GM19328 (cell line): Measurements from ENCODE around the gene CAMK1D.
"Not testable (repeated sequence)": the region's sequence is repeated elsewhere in the genome, so short reads cannot be mapped to it uniquely, and the experiment has no call there.

Source experiments
- ATAC-seq: cut with Tn5 transposase; IDR thresholded peaks from one replicate; pipeline ENCODE4 v1.9.1; 2021; ENCODE audit warnings: mild to moderate bottlenecking, moderate library complexity; ENCODE audit not compliant: unreplicated experiment

CAMK1D gene

GRCh38 chr10:12546160-12546802, 196.9 kb downstream of the CAMK1D start:
- ATAC-seq, result not testable (repeated sequence)

DNA sequence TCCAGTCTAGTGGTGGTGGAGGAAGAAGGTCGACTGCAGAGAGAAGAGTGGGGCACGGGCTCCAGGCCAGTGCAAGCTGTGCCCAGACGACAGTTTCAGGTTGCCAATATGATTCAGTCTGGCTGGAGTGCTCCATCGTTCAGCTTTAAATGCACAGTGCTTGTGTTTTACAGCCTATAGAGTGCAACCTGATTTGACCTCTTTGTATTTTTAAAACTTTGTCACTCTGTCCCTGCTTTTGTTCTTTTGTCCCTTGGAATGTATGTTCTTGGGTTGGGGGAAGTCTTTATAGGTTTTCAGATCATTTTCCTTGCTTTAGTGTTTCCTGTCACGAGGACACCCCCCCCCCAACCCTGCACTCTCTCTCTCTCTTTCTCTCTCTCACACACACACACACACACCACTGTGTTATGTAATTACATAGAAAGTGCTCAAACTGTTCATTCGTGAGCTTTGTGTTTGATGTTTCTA, 198.0 kb downstream of the CAMK1D start:
- ATAC-seq, result no peak

DNA sequence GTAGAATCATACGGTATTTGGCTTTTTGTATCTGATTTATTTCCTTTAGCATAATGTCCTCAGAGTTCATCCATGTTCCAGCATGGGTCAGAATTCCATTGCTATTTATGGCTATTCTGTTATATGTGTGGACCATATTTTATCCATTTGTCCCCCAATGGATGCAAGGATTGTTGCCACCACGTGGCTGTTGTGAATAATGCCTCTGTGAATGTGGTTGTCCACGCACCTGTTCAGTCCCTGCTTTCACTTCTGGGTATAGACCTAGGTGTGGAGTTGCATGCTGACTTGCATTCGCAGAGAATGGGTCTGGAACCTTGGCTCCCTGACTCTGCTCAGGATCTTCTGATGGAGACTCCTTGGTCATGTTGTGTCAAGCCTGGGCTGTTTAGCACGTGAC, 199.9 kb downstream of the CAMK1D start:
- no peak for ATAC-seq

DNA sequence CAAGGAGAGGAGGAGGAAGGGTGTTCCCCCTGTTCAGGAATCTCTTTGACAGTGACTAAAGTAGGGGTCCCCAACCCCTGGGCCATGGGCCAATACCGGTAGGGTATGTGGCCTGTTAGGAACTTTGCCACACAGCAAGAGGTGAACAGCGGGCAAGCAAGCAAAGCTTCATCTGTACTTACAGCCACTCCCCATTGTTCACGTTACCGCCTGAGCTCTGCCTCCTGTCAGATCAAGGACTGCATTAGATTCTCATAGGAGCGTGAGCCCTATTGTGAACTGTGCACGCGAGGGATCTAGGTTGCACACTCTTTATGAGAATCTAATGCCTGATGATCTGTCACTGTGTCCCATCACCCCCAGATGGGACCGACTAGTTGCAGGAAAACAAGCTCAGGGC, 201.6 kb downstream of the CAMK1D start:
- no peak for ATAC-seq

- ATAC-seq, result no peak
Measured at GRCh38 chr10:12556039-12556438, 206.7 kb downstream of the CAMK1D start.

DNA sequence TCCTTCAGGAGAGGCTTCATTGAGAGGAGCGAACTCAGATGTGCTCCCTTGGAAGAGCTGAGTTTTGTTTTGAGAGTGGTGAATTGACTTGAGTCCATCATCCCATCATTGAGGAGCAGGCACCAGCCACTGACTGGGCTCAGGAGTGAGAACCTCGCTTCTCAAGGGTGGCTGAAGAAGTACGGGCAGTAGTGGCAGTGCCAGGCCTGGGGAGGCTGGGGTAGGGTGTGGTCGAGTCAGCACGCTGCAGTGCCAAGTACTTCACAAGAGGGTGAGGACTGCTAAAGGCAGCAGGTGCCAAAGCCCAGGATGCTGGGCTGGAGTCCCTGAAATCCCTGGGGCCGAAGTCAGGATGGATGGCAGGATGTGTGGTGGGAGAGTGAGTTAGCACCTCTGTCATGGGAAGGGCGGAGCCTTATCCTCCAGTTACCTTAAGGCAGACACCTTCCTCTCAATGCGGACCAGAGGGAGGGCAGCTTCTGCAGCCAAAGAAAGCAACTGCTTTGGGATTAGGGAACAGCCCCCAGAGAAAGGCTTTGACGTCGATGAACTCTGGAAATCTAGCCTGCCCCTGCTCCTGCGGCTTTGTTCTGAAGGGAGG, 210.3 kb downstream of the CAMK1D start:
- ATAC-seq, result no peak

DNA sequence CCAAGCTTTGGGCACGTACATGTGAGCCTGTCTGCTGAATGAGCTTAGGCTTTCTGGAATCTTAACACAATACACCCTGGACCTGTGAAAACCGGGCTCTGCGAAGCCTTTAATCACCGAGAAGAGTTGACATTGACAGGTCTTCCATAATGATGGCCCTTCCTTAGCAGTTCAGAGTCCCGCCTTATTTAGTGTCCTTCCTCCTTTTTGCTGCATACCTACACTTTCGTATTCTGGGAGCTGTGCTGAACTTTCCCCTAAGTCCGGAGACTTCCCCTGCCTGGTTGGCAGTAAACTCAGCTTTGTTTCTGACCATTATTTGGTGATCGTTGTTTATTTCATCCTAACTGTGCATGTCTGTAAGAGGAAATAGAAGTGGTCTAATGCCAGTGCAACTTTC, 212.0 kb downstream of the CAMK1D start:
- ATAC-seq, result no peak

- ATAC-seq, result no peak
Measured at GRCh38 chr10:12561720-12562119, 212.4 kb downstream of the CAMK1D start.

DNA sequence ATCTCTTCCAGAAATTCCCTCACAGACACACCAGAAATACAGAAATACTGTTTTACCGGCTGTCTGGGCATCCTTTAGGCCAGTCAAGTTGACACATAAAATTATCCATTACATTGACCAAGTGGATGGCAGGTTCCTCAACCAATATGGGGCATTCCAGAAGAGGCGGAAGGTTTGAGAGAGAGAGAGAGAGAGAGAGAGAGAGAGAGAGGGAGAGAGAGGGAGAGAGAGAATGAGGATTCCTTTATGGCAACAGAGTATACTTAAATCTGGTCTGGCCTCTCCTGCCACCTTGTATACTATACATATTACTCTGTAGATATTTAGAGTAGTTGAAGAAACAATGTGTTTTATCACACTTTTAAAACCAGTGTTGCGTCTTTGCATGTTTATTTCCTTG, 214.1 kb downstream of the CAMK1D start:
- ATAC-seq, result no peak

DNA sequence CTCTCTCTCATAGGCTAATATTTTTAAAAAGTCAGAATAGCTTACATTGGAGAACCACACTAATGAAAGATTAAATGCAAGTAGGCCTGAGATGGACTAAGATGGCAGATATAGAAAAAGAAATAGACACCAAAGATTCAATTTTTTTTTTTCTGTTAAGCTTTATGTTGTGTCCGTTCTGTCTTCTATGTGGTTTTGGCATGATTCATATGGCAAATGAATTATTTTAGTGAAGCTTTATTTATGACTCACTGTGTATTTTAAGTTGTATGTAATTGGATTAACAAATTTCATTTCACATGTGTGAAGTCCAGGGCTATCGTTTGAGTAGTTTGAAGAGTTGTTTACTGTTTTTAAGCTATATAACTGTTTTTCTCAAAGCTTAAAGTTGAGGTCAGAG, 214.8 kb downstream of the CAMK1D start:
- ATAC-seq, result no peak

GRCh38 chr10:12566161-12567115, 217.1 kb downstream of the CAMK1D start:
- no peak for ATAC-seq

GRCh38 chr10:12568391-12569009, 219.2 kb downstream of the CAMK1D start:
- ATAC-seq, result no peak

DNA sequence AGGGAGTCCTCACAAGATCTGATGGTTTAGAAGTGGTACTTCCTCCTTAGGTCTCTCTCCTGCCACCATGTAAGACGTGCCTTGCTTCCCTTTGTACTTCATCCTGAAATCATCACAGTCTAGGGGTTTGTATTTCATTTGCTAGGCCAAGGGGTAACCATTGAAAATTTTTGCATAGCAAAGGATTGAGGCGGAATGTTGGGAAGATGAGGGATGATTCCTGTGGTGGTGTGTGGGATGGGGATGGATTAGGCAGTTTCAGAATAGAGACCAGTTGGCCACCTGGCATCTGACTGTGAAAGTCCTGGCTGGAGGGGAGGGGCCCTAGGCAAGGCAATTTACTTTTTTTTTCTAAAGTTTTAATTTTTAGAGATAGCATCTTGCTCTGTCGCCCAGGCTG, 222.9 kb downstream of the CAMK1D start:
- ATAC-seq, result no peak

DNA sequence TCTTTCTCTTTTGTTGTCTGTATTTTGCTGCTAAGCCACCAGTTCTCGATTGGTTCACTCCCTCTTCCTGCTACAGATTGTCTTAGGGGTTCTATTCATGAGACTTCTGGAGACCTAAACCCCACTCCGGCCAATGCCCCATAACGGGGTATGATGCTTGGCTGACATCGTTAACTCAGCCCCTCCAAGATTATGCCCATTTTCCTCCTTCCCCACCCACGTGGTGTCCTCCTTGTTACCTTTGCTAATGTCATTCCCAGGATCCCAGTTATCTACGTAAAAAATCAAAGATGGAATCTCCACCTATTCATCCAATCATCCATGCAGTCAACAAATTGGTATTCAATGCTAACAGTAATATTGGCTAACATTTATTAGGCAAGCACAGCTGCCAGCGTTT, 228.3 kb downstream of the CAMK1D start:
- ATAC-seq, result no peak

GRCh38 chr10:12579954-12580858, 230.9 kb downstream of the CAMK1D start:
- ATAC-seq, result no peak

GRCh38 chr10:12583891-12584595, 234.7 kb downstream of the CAMK1D start:
- no peak for ATAC-seq

DNA sequence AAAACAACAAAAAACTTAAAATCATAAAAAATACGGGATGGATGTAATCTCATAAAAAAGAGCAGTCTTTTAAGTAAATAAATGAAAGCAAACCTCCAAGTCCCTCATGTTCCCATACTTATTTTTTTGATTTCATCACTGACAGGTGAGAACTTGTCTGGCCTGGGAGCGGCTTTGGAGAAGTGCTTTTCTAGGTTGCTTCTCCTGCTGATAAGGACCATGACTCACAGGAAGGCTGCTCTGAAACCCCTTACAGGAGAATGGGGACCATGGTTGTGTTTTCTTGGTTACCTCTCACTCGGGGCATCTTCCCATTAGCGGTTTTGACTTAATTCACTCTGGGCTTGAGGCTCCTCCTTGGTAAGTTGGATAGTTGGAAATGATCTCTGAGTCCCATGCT, 237.4 kb downstream of the CAMK1D start:
- ATAC-seq, result no peak

DNA sequence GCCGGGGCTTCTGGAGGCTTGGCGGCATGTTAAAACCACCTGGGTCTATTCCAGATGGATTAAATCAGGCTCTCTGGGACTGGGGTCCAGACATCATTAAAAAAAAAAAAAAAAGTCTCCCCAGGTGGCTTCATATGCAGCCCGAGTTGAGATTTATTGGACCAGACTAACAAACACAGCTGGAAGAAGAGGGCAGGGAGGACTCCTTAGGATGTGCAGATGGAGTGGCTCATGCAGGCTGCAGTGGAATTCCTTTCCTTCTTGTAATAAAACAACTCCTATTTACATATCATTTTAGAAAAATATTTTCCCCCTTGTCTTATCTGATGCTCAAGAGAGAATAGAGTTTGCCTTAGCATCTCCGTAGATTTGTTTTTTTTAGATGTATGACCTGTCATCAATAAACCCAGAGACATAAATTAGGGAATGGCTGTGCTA, 238.1 kb downstream of the CAMK1D start:
- ATAC-seq, result no peak

GRCh38 chr10:12588091-12588860, 238.9 kb downstream of the CAMK1D start:
- no peak for ATAC-seq
